ENCODE measurements around the gene PRC1. TPM values are rescaled to one million over a fixed set of nuclear protein-coding genes. Genes with fewer than 3 reads are reported as not detected.

PRC1 gene
- total and polyA plus RNA-seq, 2 of the 13 experiments (the other 11 are each of a cell fraction or from before 2014, with no cell fraction given), result 137 to 162 TPM

DNA sequence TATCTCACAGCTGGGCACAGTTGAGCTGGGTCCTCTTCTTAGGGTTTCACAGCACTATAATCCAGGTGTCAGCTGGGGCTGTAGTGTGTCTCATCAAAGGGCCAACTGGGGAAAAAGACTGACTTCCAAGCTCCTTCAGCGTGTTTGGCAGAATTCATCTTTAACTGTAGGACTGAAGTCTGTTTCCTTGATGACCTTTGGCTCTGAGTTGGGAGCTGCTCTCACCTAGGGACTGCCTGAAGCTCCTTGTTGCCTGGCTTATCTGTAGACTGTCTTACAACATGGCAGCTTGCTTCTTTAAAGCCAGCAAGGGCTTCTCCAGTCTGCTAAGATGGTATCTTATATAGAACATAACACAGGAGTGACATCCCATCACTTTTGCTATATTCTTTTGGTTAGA, 33.3 kb upstream of the PRC1 start (continued):
- TF ChIP-seq, protein P1, sequence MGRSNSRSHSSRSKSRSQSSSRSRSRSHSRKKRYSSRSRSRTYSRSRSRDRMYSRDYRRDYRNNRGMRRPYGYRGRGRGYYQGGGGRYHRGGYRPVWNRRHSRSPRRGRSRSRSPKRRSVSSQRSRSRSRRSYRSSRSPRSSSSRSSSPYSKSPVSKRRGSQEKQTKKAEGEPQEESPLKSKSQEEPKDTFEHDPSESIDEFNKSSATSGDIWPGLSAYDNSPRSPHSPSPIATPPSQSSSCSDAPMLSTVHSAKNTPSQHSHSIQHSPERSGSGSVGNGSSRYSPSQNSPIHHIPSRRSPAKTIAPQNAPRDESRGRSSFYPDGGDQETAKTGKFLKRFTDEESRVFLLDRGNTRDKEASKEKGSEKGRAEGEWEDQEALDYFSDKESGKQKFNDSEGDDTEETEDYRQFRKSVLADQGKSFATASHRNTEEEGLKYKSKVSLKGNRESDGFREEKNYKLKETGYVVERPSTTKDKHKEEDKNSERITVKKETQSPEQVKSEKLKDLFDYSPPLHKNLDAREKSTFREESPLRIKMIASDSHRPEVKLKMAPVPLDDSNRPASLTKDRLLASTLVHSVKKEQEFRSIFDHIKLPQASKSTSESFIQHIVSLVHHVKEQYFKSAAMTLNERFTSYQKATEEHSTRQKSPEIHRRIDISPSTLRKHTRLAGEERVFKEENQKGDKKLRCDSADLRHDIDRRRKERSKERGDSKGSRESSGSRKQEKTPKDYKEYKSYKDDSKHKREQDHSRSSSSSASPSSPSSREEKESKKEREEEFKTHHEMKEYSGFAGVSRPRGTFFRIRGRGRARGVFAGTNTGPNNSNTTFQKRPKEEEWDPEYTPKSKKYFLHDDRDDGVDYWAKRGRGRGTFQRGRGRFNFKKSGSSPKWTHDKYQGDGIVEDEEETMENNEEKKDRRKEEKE (IDR thresholded peaks at IDR 0.05), result no peak
- no peak for TF ChIP-seq ZKSCAN8 (CRISPR knock-in tag; IDR thresholded peaks at IDR 0.05; ENCODE audit: borderline replicate concordance)
- TF ChIP-seq, protein P2, sequence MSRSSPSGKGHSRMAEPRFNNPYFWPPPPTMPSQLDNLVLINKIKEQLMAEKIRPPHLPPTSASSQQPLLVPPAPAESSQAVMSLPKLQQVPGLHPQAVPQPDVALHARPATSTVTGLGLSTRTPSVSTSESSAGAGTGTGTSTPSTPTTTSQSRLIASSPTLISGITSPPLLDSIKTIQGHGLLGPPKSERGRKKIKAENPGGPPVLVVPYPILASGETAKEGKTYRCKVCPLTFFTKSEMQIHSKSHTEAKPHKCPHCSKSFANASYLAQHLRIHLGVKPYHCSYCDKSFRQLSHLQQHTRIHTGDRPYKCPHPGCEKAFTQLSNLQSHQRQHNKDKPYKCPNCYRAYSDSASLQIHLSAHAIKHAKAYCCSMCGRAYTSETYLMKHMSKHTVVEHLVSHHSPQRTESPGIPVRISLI (CRISPR knock-in tag; IDR thresholded peaks at IDR 0.05; ENCODE audit: borderline replicate concordance), result no peak

DNA sequence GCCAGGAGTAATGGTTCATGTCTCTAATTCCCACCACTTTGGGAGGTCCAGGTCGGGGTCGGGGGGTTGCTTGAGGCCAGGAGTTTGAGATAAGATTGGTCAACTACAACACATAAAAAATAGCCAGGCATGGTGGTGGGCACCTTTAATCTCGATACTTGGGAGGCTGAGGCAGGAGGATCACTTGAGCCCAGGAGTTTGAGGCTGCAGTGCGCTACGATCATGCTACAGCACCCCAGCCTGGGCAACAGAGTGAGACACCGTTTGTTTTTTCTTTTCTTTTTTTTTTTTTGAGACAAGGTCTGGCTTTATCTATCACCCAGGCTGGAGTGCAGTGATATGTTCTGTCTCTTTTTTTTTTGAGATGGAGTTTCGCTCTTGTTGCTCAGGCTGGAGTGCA, 29.4 kb upstream of the PRC1 start:
- ChIA-PET CTCF (ENCODE audit: low intra/inter-chr PET ratio, low total read pairs) (interaction anchor here (0.6 kb wide), 1 partner anchor 1823 kb away, joined by 3 read pairs; no protein-coding TSS in a partner anchor), POLR2A (no interaction called here)
- no TSS peak for BruUV-seq (replicated peaks)
- no peak for TF ChIP-seq HDAC6 (IDR thresholded peaks at IDR 0.05; ENCODE audit: low read depth, low read length)
- TF ChIP-seq ZNF781 (CRISPR knock-in tag; IDR thresholded peaks at IDR 0.05; ENCODE audit: borderline replicate concordance, not compliant biosample characterization), result no peak
- no peak for TF ChIP-seq MEF2D (CRISPR knock-in tag; IDR thresholded peaks at IDR 0.05)
- TF ChIP-seq, protein P3, sequence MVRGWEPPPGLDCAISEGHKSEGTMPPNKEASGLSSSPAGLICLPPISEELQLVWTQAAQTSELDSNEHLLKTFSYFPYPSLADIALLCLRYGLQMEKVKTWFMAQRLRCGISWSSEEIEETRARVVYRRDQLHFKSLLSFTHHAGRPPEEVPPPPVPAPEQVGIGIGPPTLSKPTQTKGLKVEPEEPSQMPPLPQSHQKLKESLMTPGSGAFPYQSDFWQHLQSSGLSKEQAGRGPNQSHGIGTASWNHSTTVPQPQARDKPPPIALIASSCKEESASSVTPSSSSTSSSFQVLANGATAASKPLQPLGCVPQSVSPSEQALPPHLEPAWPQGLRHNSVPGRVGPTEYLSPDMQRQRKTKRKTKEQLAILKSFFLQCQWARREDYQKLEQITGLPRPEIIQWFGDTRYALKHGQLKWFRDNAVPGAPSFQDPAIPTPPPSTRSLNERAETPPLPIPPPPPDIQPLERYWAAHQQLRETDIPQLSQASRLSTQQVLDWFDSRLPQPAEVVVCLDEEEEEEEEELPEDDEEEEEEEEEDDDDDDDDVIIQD (CRISPR knock-in tag; IDR thresholded peaks at IDR 0.05; ENCODE audit: low read depth), result no peak
- no peak for TF ChIP-seq ARID2 (CRISPR knock-in tag; IDR thresholded peaks at IDR 0.05; ENCODE audit: borderline replicate concordance)
- TF ChIP-seq, protein P4, sequence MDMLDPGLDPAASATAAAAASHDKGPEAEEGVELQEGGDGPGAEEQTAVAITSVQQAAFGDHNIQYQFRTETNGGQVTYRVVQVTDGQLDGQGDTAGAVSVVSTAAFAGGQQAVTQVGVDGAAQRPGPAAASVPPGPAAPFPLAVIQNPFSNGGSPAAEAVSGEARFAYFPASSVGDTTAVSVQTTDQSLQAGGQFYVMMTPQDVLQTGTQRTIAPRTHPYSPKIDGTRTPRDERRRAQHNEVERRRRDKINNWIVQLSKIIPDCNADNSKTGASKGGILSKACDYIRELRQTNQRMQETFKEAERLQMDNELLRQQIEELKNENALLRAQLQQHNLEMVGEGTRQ (IDR thresholded peaks at IDR 0.05; ENCODE audit: low read depth, low read length), result no peak
- TF ChIP-seq, protein P4 (CRISPR knock-in tag; IDR thresholded peaks at IDR 0.05; ENCODE audit: borderline replicate concordance), result no peak
- TF ChIP-seq, protein P5, sequence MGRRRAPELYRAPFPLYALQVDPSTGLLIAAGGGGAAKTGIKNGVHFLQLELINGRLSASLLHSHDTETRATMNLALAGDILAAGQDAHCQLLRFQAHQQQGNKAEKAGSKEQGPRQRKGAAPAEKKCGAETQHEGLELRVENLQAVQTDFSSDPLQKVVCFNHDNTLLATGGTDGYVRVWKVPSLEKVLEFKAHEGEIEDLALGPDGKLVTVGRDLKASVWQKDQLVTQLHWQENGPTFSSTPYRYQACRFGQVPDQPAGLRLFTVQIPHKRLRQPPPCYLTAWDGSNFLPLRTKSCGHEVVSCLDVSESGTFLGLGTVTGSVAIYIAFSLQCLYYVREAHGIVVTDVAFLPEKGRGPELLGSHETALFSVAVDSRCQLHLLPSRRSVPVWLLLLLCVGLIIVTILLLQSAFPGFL (CRISPR knock-in tag; IDR thresholded peaks at IDR 0.05), result no peak
- TF ChIP-seq ZNF326 (CRISPR knock-in tag; IDR thresholded peaks at IDR 0.05; ENCODE audit: borderline replicate concordance), result no peak
- no peak for TF ChIP-seq ZNF709 (CRISPR knock-in tag; IDR thresholded peaks at IDR 0.05)
- no peaks in the 10 kb centered on the region for H3K9me3 ChIP-seq (ENCODE audit: low read length)
- H3K4me3 ChIP-seq (replicated peaks in 1 of 3; ENCODE audit: insufficient read depth in 1 of 3, low read depth in 2 of 3, low read length in 3 of 3), result no peak overlapping the region
- no peak for FAIRE-seq
- peaks cover 20% of the 10 kb centered on the region for H3K4me1 ChIP-seq (ENCODE audit: insufficient read depth, low read length)
- ATAC-seq, result no peak
- intact Hi-C loops (cut with micrococcal nuclease; ENCODE audit: unreplicated experiment) (no loop called here), in situ Hi-C loops (cut with HindIII; ENCODE audit: extremely low pct_ligation_motif_present, low pct_unique_long_range_greater_than_20kb) (no loop called here)
- DNase-seq (ENCODE audit: low spot score), result no peak
- no peak overlapping the region for H3K4me2 ChIP-seq (ENCODE audit: low read depth, low read length)
- H2AFZ ChIP-seq (ENCODE audit: low read length), result no peak overlapping the region
- H3K27ac ChIP-seq (ENCODE audit: extremely low read length, insufficient read depth, low read length), result no peak overlapping the region
- no peaks in the 10 kb centered on the region; a peak in 1 of 5 replicates for H3K36me3 ChIP-seq (replicated peaks in 1 of 2; ENCODE audit: control insufficient read depth in 1 of 2, insufficient read depth in 2 of 2, low read length in 2 of 2)
- WGBS (ENCODE audit: low lambda C conversion rate), result 79% methylated on average over 7 of the region's 7 CpGs
- no peaks in the 10 kb centered on the region for H4K20me1 ChIP-seq (ENCODE audit: insufficient read depth, low read length)
- no peak overlapping the region for H3K9ac ChIP-seq (ENCODE audit: insufficient read depth, low read depth, low read length)
- peaks cover 13% of the 10 kb centered on the region for H3K79me2 ChIP-seq (ENCODE audit: insufficient read depth, low read length)
- H3K27me3 ChIP-seq (ENCODE audit: control insufficient read depth in 1 of 2, insufficient read depth in 2 of 2, low read length in 2 of 2), result no peaks in the 10 kb centered on the region; a peak in 1 of 5 replicates

All from HepG2 (cell line).